H9 (cell line): Measurements from ENCODE around the gene P2RX7. TPM values are rescaled to one million over a fixed set of nuclear protein-coding genes. Genes with fewer than 3 reads are reported as not detected.

Experiments used
- DNase-seq: peaks from one replicate; pipeline ENCODE4 v3.0.0-alpha.2; 2017
- H2AFZ ChIP-seq: one replicate; pipeline ENCODE4 v1.6.1; 2013; ENCODE audit warnings: mild to moderate bottlenecking, low read length, control low read depth, moderate library complexity
- H2AK5ac ChIP-seq: 2 replicates; pipeline ENCODE4 v1.6.1; 2013; ENCODE audit warnings: low read length, control low read depth, mixed read lengths; ENCODE audit not compliant: insufficient read length
- H2BK120ac ChIP-seq: one replicate; pipeline ENCODE4 v1.6.1; 2013; ENCODE audit warnings: low read depth, mild to moderate bottlenecking, low read length, control low read depth, inconsistent platforms; ENCODE audit not compliant: poor library complexity, severe bottlenecking
- H2BK12ac ChIP-seq: 2 replicates; pipeline ENCODE4 v1.6.1; 2013; ENCODE audit warnings: low read length, control low read depth, mixed read lengths, low read depth; ENCODE audit not compliant: insufficient read length
- H2BK15ac ChIP-seq: 2 replicates; pipeline ENCODE4 v1.6.1; 2013; ENCODE audit warnings: low read depth, low read length, control low read depth
- H2BK20ac ChIP-seq: one replicate; pipeline ENCODE4 v1.6.1; 2013; ENCODE audit warnings: low read depth, mild to moderate bottlenecking, low read length, control low read depth, inconsistent platforms; ENCODE audit not compliant: poor library complexity, severe bottlenecking
- H2BK5ac ChIP-seq: 2 replicates; pipeline ENCODE4 v1.6.1; 2013; ENCODE audit warnings: low read length, control low read depth, mixed read lengths; ENCODE audit not compliant: insufficient read length
- H3K14ac ChIP-seq: 2 replicates; pipeline ENCODE4 v1.6.1; 2013; ENCODE audit warnings: low read length, control low read depth; ENCODE audit not compliant: insufficient read depth
- H3K18ac ChIP-seq: 2 replicates; pipeline ENCODE4 v1.6.1; 2013; ENCODE audit warnings: low read depth, mild to moderate bottlenecking, mixed read lengths, low read length, control low read depth; ENCODE audit not compliant: insufficient read length
- H3K23ac ChIP-seq: 2 replicates; pipeline ENCODE4 v1.6.1; 2013; ENCODE audit warnings: low read length, control low read depth, mixed read lengths, low read depth; ENCODE audit not compliant: insufficient read length
- H3K23me2 ChIP-seq: 2 replicates; pipeline ENCODE4 v1.6.1; 2013; ENCODE audit warnings: low read depth, mild to moderate bottlenecking, mixed read lengths, low read length, control low read depth; ENCODE audit not compliant: insufficient read length, poor library complexity, severe bottlenecking
- H3K27ac ChIP-seq: 2 replicates; pipeline ENCODE4 v1.5.1; 2013; ENCODE audit warnings: low read length, control low read depth, mixed read lengths, low read depth; ENCODE audit not compliant: insufficient read length
- H3K27me3 ChIP-seq: 2 replicates; pipeline ENCODE4 v1.6.1; 2013; ENCODE audit warnings: low read length, control low read depth, inconsistent platforms; ENCODE audit not compliant: insufficient read depth
- H3K4ac ChIP-seq: 2 replicates; pipeline ENCODE4 v1.6.1; 2013; ENCODE audit warnings: low read depth, mild to moderate bottlenecking, control low read depth, inconsistent platforms, low read length, moderate library complexity
- H3K4me1 ChIP-seq: 2 replicates; pipeline ENCODE4 v1.6.1; 2013; ENCODE audit warnings: low read length, control low read depth, inconsistent platforms; ENCODE audit not compliant: insufficient read depth
- H3K4me2 ChIP-seq: 2 replicates; pipeline ENCODE4 v1.6.1; 2013; ENCODE audit warnings: low read length, control low read depth, mixed read lengths; ENCODE audit not compliant: insufficient read length, insufficient read depth
- H3K56ac ChIP-seq: 2 replicates; pipeline ENCODE4 v1.6.1; 2013; ENCODE audit warnings: low read depth, mild to moderate bottlenecking, mixed read lengths, low read length, control low read depth; ENCODE audit not compliant: insufficient read length
- H3K79me1 ChIP-seq: 2 replicates; pipeline ENCODE4 v1.6.1; 2013; ENCODE audit warnings: low read depth, mild to moderate bottlenecking, moderate library complexity, low read length, control low read depth, inconsistent platforms; ENCODE audit not compliant: insufficient read depth, poor library complexity, severe bottlenecking
- H3K79me2 ChIP-seq: 2 replicates; pipeline ENCODE4 v1.6.1; 2013; ENCODE audit warnings: low read length, control low read depth, inconsistent platforms; ENCODE audit not compliant: insufficient read depth
- H3K9ac ChIP-seq: 2 replicates; pipeline ENCODE4 v1.6.1; 2013; ENCODE audit warnings: low read length, control low read depth, mixed read lengths; ENCODE audit not compliant: insufficient read length; ENCODE audit errors: extremely low read depth
- H3K9me3 ChIP-seq: one replicate; pipeline ENCODE4 v1.6.1; 2013; ENCODE audit warnings: low read depth, low read length, inconsistent platforms; ENCODE audit not compliant: control insufficient read depth
- H3T11ph ChIP-seq: one replicate; pipeline ENCODE4 v1.6.1; 2013; ENCODE audit warnings: mild to moderate bottlenecking, low read length, control low read depth, inconsistent platforms
- H4K20me1 ChIP-seq: one replicate; pipeline ENCODE4 v1.6.1; 2013; ENCODE audit not compliant: control insufficient read depth, insufficient read length, insufficient read depth
- H4K5ac ChIP-seq: 2 replicates; pipeline ENCODE4 v1.6.1; 2013; ENCODE audit warnings: low read depth, mild to moderate bottlenecking, mixed read lengths, low read length, control low read depth; ENCODE audit not compliant: insufficient read length
- H4K8ac ChIP-seq: replicated peaks from 2 replicates; pipeline ENCODE4 v1.6.1; 2013; ENCODE audit warnings: low read length, control low read depth, mixed read lengths, low read depth; ENCODE audit not compliant: insufficient read length
- H4K91ac ChIP-seq: 2 replicates; pipeline ENCODE4 v1.6.1; 2013; ENCODE audit warnings: low read depth, mild to moderate bottlenecking, moderate library complexity, mixed read lengths, low read length, control low read depth; ENCODE audit not compliant: insufficient read length
- H3K27ac Mint-ChIP-seq, 3 experiments: 2 replicates in 2 of 3; 3 replicates in 1 of 3; pipeline ENCODE4 v1.8.0; 2020 to 2021; ENCODE audit warnings: mixed read lengths in 3 of 3, mild to moderate bottlenecking in 1 of 3, moderate library complexity in 1 of 3
- H3K27me3 Mint-ChIP-seq: 2 replicates; pipeline ENCODE4 v1.8.0; 2021; ENCODE audit warnings: low read depth, mild to moderate bottlenecking, moderate library complexity, mixed read lengths
- H3K36me3 Mint-ChIP-seq, 3 experiments: 2 replicates in 2 of 3; 3 replicates in 1 of 3; pipeline ENCODE4 v1.8.0; 2020 to 2021; ENCODE audit warnings: low read depth in 3 of 3, mixed read lengths in 3 of 3; ENCODE audit not compliant: insufficient read depth in 1 of 3
- H3K4me1 Mint-ChIP-seq, 2 experiments: 2 replicates each; pipeline ENCODE4 v1.8.0; 2020; ENCODE audit warnings: mixed read lengths in 2 of 2
- H3K4me3 Mint-ChIP-seq, 2 experiments: 2 replicates in 1 of 2; 3 replicates in 1 of 2; pipeline ENCODE4 v1.8.0; 2020 to 2021; ENCODE audit warnings: mild to moderate bottlenecking in 2 of 2, mixed read lengths in 2 of 2, moderate library complexity in 1 of 2
- H3K9me3 Mint-ChIP-seq, 2 experiments: 2 replicates in 1 of 2; 3 replicates in 1 of 2; pipeline ENCODE4 v1.8.0; 2020; ENCODE audit warnings: mild to moderate bottlenecking in 2 of 2, mixed read lengths in 2 of 2, moderate library complexity in 1 of 2
- CTCF ChIP-seq: fragments of 200-600 bp; sonication (generic); conservative IDR thresholded peaks from 3 replicates; pipeline ENCODE4 v1.8.0; 2021; ENCODE audit warnings: antibody characterized with exemption, mild to moderate bottlenecking
- WGBS: extraction: QIAGEN DNeasy Blood & Tissue Kit; methylation state at CpG from one replicate; pipeline ENCODE4 v1.1.7; 2013; ENCODE audit warnings: missing lambda C conversion rate, low lambda C conversion rate, mixed read lengths; ENCODE audit not compliant: insufficient read length; ENCODE audit errors: extremely low coverage; 5-methylcytosine and 5-hydroxymethylcytosine counted together
- total RNA-seq: library from RNA; stranded (reverse); gene quantifications from 2 replicates; pipeline ENCODE4 v1.2.1, GENCODE V29; 2021

Gene P2RX7
- total RNA-seq, 1 experiment from 2014 or later = 0.09 TPM

GRCh38 chr12:121230538-121230907 is 97.8 kb downstream of the P2RX7 start:
- H3K27ac Mint-ChIP-seq = no peak overlapping the region
- H4K8ac ChIP-seq = no peak overlapping the region

More at GRCh38 chr12:121230538-121230907, 97.8 kb downstream of the P2RX7 start:
- no peak overlapping the region for H2BK15ac ChIP-seq
- H3K79me2 ChIP-seq = no peaks in the 10 kb centered on the region
- no peak overlapping the region for H3K9ac ChIP-seq
- H3K18ac ChIP-seq = no peak overlapping the region
- no peaks in the 10 kb centered on the region for H3K79me1 ChIP-seq
- no peak overlapping the region for H3K4me2 ChIP-seq
- H4K5ac ChIP-seq = no peak overlapping the region
- H3K4me3 Mint-ChIP-seq = no peak overlapping the region
- no CpG with 5 or more reads among the region's 12 CpGs for WGBS
- no peak overlapping the region for H2BK120ac ChIP-seq
- no peak overlapping the region for H2BK12ac ChIP-seq
- H3K36me3 Mint-ChIP-seq = peaks cover 0 to 19% (median 8%) of the 10 kb centered on the region in 3 experiments; a peak in 5 of 7 replicates
- H3K9me3 ChIP-seq = no peaks in the 10 kb centered on the region
- no peaks in the 10 kb centered on the region for H3K23me2 ChIP-seq
- H3K4me1 ChIP-seq = no peaks in the 10 kb centered on the region
- DNase-seq = no peak
- no peak overlapping the region for H2BK5ac ChIP-seq
- H3T11ph ChIP-seq = no peak overlapping the region
- no peaks in the 10 kb centered on the region for H3K27me3 ChIP-seq
- no peaks in the 10 kb centered on the region; a peak in 1 of 5 replicates for H3K9me3 Mint-ChIP-seq
- H3K27ac ChIP-seq = no peak overlapping the region
- no peak overlapping the region for H2AK5ac ChIP-seq
- H3K14ac ChIP-seq = no peak overlapping the region
- no peak overlapping the region for H3K23ac ChIP-seq
- no peaks in the 10 kb centered on the region for H3K27me3 Mint-ChIP-seq
- no peaks in the 10 kb centered on the region for H4K20me1 ChIP-seq
- no peak overlapping the region for H3K4ac ChIP-seq
- H4K91ac ChIP-seq = no peak overlapping the region
- H2BK20ac ChIP-seq = no peak overlapping the region
- no peak; the same call in 2 of the 3 replicates for TF ChIP-seq CTCF
- H3K56ac ChIP-seq = no peak overlapping the region
- H2AFZ ChIP-seq = no peak overlapping the region
- peaks cover 3 to 4% of the 10 kb centered on the region in 2 experiments; a peak in 3 of 4 replicates for H3K4me1 Mint-ChIP-seq
